Esophagus squamous epithelium (tissue), 4 donors: Measurements from ENCODE around the gene DHX15.

ENCODE experiments used
- POLR2A ChIP-seq, 4 donors: fragments of 450-650 bp; IDR thresholded peaks; one replicate each; pipeline ENCODE4 v1.6.1; 2017; ENCODE audit warnings: antibody characterized with exemption in 4 of 4, mild to moderate bottlenecking in 4 of 4, moderate library complexity in 3 of 4
- TF ChIP-seq, protein P1 (sequence below), 6 experiments: fragments of 450-650 bp in 4 of 6; fragments of 200-600 bp in 2 of 6; sonication (generic) in 2 of 6; IDR thresholded peaks; one replicate each; pipeline ENCODE4 v1.5.1; 2016 to 2019; ENCODE audit warnings: antibody characterized with exemption in 6 of 6, mild to moderate bottlenecking in 4 of 6, moderate library complexity in 4 of 6

DNA sequence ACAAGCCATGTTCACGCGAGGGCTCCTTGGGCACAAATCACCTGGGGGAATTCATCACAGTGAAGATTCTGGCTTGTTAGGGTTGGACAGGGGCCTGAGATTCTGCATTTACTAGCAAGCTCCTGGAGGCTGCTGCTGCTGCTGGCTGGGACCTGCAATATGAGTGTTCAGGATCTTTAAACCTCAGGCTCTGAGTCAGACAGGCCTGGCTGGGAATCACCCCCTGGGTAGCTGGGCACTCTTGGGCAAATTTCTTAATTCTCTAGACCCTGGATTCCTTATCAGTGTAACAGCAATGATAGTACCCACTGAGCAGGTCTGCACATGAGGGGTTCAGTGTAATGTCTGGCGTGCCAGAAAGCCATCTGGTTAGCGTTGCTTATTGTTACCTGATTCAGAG is 101.5 kb downstream of the DHX15 start:
- TF ChIP-seq, protein P1, sequence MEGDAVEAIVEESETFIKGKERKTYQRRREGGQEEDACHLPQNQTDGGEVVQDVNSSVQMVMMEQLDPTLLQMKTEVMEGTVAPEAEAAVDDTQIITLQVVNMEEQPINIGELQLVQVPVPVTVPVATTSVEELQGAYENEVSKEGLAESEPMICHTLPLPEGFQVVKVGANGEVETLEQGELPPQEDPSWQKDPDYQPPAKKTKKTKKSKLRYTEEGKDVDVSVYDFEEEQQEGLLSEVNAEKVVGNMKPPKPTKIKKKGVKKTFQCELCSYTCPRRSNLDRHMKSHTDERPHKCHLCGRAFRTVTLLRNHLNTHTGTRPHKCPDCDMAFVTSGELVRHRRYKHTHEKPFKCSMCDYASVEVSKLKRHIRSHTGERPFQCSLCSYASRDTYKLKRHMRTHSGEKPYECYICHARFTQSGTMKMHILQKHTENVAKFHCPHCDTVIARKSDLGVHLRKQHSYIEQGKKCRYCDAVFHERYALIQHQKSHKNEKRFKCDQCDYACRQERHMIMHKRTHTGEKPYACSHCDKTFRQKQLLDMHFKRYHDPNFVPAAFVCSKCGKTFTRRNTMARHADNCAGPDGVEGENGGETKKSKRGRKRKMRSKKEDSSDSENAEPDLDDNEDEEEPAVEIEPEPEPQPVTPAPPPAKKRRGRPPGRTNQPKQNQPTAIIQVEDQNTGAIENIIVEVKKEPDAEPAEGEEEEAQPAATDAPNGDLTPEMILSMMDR (IDR thresholded peaks at IDR 0.05) = no peak
- TF ChIP-seq POLR2A (IDR thresholded peaks at IDR 0.05) = no peak
